GM12891 (cell line): ENCODE data around the gene SNAPIN.

Source experiments
- POLR2A ChIP-seq: IDR thresholded peaks from 2 replicates; pipeline ENCODE4 v1.6.1; 2011; ENCODE audit warnings: low read depth, low read length, control low read depth
- POLR2AphosphoS5 ChIP-seq: IDR thresholded peaks from 2 replicates; pipeline ENCODE4 v1.6.1; 2011; ENCODE audit warnings: low read depth, low read length, control low read depth
- SPI1 ChIP-seq: IDR thresholded peaks from 2 replicates; pipeline ENCODE4 v1.6.1; 2011; ENCODE audit warnings: low read depth, low read length, control low read depth
- TAF1 ChIP-seq: IDR thresholded peaks from 2 replicates; pipeline ENCODE4 v1.6.1; 2011; ENCODE audit warnings: low read depth, low read length, control low read depth

GRCh38 chr1:153648000-153648643 is 10.4 kb upstream of the SNAPIN start:
- TF ChIP-seq POLR2AphosphoS5 (peak; percentile 73), POLR2A (peak; percentile 24), TAF1 (no peak), SPI1 (no peak)
